ENCODE data around the gene AZIN2. TPM values are rescaled to one million over a fixed set of nuclear protein-coding genes. Genes with fewer than 3 reads are reported as not detected.

AZIN2 gene
- total and polyA plus RNA-seq, 10 of the 15 experiments (the other 5 are each of a cell fraction or from before 2014, with no cell fraction given), result 0.02 to 0.85 (median 0.23) TPM

DNA sequence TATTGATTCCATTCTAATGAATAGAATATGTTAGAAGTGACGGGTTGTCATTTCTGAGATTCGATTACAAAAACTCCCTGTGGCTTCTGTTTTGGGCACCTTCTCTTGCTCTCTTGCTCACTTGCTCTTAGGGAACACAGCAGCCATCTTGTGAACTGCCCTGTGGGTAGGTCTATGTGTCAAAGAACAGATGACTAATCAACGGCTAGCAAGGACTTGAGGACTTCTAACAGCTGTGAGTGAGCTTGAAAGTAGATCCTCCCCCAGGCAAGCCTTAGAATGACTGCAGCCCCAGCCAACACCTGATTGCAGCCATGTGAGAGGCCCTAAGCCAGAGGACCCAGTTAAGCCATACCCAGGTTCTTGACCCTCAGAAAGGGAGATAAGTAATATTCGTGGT lies 49.3 kb downstream of the AZIN2 start (continued):
- TF ChIP-seq E2F4 (IDR thresholded peaks at IDR 0.05; ENCODE audit: low read depth, low read length) (no peak), TCF3 (IDR thresholded peaks at IDR 0.05; ENCODE audit: borderline replicate concordance, insufficient read depth, low read depth, low read length) (0 out of 2 replicates have a peak, but pooled peaks have one; percentile 24), PBX3 (IDR thresholded peaks at IDR 0.05; ENCODE audit: insufficient replicate concordance, low read depth, low read length) (peak; percentile 66), SPI1 (IDR thresholded peaks at IDR 0.05; ENCODE audit: borderline replicate concordance, insufficient read depth, low read depth, low read length) (no peak), RUNX3 (IDR thresholded peaks at IDR 0.05; ENCODE audit: low read length) (0 out of 2 replicates have a peak, but pooled peaks have one; percentile 21), KDM1A (IDR thresholded peaks at IDR 0.05; ENCODE audit: borderline replicate concordance) (no peak), YBX1 (IDR thresholded peaks at IDR 0.05) (no peak), ZBED1 (IDR thresholded peaks at IDR 0.05; ENCODE audit: borderline replicate concordance) (no peak), PRDM15 (CRISPR knock-in tag; IDR thresholded peaks at IDR 0.05) (no peak), BCL11A (IDR thresholded peaks at IDR 0.05; ENCODE audit: low read depth, low read length) (no peak), EP300 (IDR thresholded peaks at IDR 0.05; ENCODE audit: borderline replicate concordance in 1 of 2, control insufficient read depth in 1 of 2, low read depth in 2 of 2, low read length in 2 of 2) (no peak), TCF12 (IDR thresholded peaks at IDR 0.05; ENCODE audit: low read depth, low read length) (peak; percentile 70; the same call in 1 of the 2 replicates), PML (IDR thresholded peaks at IDR 0.05; ENCODE audit: low read length) (no peak), SIN3A (IDR thresholded peaks at IDR 0.05; ENCODE audit: low read depth, low read length) (no peak), SUPT20H (IDR thresholded peaks at IDR 0.05; ENCODE audit: borderline replicate concordance, control insufficient read depth, low read depth, low read length) (no peak), HCFC1 (IDR thresholded peaks at IDR 0.05; ENCODE audit: low read length) (no peak), KLF5 (IDR thresholded peaks at IDR 0.05; ENCODE audit: partially characterized antibody) (no peak), EZH2 (IDR thresholded peaks at IDR 0.05; ENCODE audit: borderline replicate concordance, control insufficient read depth, low read depth, low read length) (no peak), YY1 (IDR thresholded peaks at IDR 0.05; ENCODE audit: low read depth, low read length) (peak; percentile 93), WRNIP1 (IDR thresholded peaks at IDR 0.05; ENCODE audit: borderline replicate concordance, low read depth, low read length) (no peak), SMARCA5 (IDR thresholded peaks at IDR 0.05) (no peak), IKZF2 (IDR thresholded peaks at IDR 0.05) (no peak), SRF (IDR thresholded peaks at IDR 0.05; ENCODE audit: low read depth in 2 of 2, low read length in 2 of 2) (no peak)
- TF ChIP-seq, protein P1, sequence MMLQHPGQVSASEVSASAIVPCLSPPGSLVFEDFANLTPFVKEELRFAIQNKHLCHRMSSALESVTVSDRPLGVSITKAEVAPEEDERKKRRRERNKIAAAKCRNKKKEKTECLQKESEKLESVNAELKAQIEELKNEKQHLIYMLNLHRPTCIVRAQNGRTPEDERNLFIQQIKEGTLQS (IDR thresholded peaks at IDR 0.05; ENCODE audit: borderline replicate concordance, extremely low read depth, low read depth, low read length), result no peak
